Mesodermal cell (in vitro differentiated cells): ENCODE results near the gene GALNT17.
A peak's percentile ranks its signal among the peaks of the same experiment; 100 is the strongest.

Experiments
- H3K27ac ChIP-seq: 2 replicates; pipeline ENCODE4 v1.7.0; 2013; ENCODE audit warnings: mild to moderate bottlenecking, low read depth, low read length, moderate library complexity; ENCODE audit not compliant: severe bottlenecking
- H3K36me3 ChIP-seq: 2 replicates; pipeline ENCODE4 v1.7.1; 2013; ENCODE audit warnings: mild to moderate bottlenecking, low read length, moderate library complexity; ENCODE audit not compliant: control insufficient read depth, insufficient read depth
- H3K4me1 ChIP-seq: one replicate; pipeline ENCODE4 v1.7.1; 2013; ENCODE audit warnings: mild to moderate bottlenecking, low read length; ENCODE audit not compliant: insufficient read depth, control insufficient read depth, poor library complexity, severe bottlenecking
- H3K4me3 ChIP-seq: 2 replicates; pipeline ENCODE4 v1.7.0; 2013; ENCODE audit warnings: low read length, control low read depth, mild to moderate bottlenecking; ENCODE audit not compliant: insufficient read depth, poor library complexity, severe bottlenecking; ENCODE audit errors: extremely low read depth
- H3K9me3 ChIP-seq: 2 replicates; pipeline ENCODE4 v1.7.1; 2013; ENCODE audit warnings: mild to moderate bottlenecking, low read length, moderate library complexity; ENCODE audit not compliant: control insufficient read depth
- WGBS, 2 experiments: methylation state at CpG; one replicate each; pipeline ENCODE4 v1.1.5; 2013; ENCODE audit warnings: missing lambda C conversion rate in 2 of 2; ENCODE audit not compliant: insufficient coverage in 2 of 2; 5-methylcytosine and 5-hydroxymethylcytosine counted together

The GALNT17 gene

DNA sequence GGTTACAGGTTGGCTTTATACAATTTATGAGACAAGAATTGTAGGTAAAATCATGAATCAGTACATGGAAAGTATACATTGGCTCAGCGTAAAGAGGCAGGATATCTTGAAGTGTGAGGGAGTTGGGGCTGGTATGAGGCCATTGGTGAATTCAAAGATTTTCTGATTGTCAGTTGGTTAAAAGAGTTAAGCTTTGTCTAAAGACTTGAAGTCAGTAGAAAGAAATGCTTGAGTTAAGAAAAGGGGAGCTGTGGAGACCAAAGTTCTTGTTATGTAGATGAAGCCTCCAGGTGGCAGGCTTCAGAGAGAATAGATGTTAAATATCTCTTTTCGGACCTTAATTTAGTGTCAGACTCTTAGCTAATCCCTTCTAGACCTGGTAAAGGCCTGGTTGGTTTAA, 341.0 kb downstream of the GALNT17 start:
- H3K36me3 ChIP-seq: no peaks in the 10 kb centered on the region
- H3K27ac ChIP-seq: no peak overlapping the region
- no peak overlapping the region for H3K4me3 ChIP-seq
- H3K4me1 ChIP-seq: no peaks in the 10 kb centered on the region
- peaks cover 9% of the 10 kb centered on the region for H3K9me3 ChIP-seq
- WGBS, 2 experiments: 72 to 82% methylated on average over 1 to 2 of the region's 2 CpGs

DNA sequence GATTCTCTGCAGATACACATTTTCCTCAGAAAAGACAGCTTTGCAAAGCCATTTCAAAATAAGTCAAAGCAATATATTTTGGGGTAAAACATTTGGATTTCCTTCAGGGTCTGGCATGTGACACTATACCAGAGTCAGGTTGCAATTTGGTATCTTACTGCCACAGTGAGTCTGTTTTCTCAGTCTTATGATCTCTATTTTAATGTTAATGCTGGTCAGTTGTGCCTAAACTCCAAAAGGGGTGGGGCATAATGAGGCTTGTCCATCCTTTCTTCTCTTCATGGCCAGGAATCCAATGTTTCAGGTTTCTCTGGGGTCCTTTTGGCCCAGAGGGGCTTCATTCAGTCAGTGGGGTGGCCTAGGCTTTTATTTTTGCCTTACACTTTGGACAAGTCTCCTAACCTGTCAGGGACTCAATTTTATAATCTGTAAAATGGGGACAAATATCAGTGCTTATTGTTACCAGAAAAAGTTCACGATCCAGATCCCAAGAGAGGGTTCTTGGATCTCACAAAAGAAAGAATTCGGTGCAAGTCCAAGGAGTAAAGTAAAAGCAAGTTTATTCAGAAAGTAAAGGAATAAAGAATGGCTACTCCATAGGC, 341.5 kb downstream of the GALNT17 start:
- H3K4me1 ChIP-seq: no peaks in the 10 kb centered on the region
- 78 to 79% methylated on average over 2 of the region's 2 CpGs for WGBS, 2 experiments
- no peak overlapping the region for H3K27ac ChIP-seq
- no peaks in the 10 kb centered on the region for H3K36me3 ChIP-seq
- H3K4me3 ChIP-seq: no peak overlapping the region
- H3K9me3 ChIP-seq: peaks cover 9% of the 10 kb centered on the region

DNA sequence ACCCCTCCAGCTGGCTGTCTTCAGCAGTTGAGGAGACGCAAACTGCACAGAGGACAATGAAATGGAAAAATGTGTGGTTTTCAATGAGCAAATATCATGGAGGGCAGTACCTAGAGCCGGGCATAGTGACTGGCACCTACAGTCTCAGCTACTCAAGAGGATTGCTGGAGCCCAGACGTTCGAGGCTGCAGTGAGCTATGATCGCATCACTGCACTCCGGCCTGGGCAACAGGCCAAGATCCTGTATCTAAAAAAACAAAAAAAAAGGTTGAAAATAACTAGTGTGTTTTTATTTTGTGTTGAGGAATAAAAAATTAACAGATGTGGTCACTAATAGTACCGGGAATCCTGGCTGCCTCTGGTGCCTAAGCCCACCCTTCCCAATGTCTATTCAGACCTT, 345.5 kb downstream of the GALNT17 start:
- Histone ChIP-seq H3K4me3 (no peak overlapping the region), H3K9me3 (peaks cover 9% of the 10 kb centered on the region), H3K4me1 (no peaks in the 10 kb centered on the region), H3K27ac (no peak overlapping the region), H3K36me3 (no peaks in the 10 kb centered on the region)
- 93 to 100% methylated on average over 7 of the region's 7 CpGs for WGBS, 2 experiments

DNA sequence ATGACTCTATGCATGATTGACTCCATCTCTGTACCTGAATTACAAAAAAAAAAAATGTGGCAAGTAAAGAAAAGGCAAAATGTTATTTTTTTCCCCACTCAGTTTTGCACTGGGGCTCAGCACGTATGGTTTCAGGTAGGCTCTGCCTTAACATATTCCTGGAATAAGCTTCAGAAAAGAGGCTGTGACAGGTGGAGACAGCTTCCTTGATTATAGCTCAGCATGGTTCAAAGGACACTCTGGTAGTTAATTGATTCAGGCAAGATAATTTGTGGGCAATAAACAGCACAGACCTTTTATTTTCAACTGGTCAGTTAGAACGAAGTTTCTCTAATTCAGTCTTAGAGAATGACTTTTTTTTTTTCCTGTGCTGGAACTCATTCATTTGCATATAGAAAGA, 347.3 kb downstream of the GALNT17 start:
- H3K4me1 ChIP-seq: no peaks in the 10 kb centered on the region
- H3K27ac ChIP-seq: no peak overlapping the region
- no peak overlapping the region for H3K4me3 ChIP-seq
- H3K36me3 ChIP-seq: no peaks in the 10 kb centered on the region
- 67 to 75% methylated on average over 1 of the region's 2 CpGs for WGBS, 2 experiments
- H3K9me3 ChIP-seq: peaks cover 5% of the 10 kb centered on the region

DNA sequence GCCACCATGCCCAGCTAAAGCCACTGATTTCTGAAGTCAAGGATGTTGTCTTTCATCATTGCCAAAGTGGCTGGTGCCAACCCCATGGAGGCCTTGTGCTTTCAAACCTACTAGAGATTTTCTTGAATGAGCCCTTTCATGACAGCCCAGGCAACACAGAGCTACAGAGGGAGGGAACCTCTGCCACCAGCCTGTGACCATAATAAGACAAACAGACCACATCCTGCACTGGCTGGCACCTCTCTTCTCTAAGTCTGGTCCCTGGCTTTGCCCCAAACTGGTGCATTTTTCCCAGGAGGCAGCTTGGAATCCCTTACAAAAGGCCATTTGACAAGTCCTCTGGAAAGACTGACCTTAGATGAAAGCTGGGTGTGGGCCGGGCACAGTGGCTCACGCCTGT, 348.8 kb downstream of the GALNT17 start:
- Histone ChIP-seq H3K36me3 (no peaks in the 10 kb centered on the region), H3K9me3 (no peaks in the 10 kb centered on the region), H3K4me1 (no peaks in the 10 kb centered on the region), H3K27ac (no peak overlapping the region), H3K4me3 (no peak overlapping the region)
- 93 to 100% methylated on average over 2 of the region's 2 CpGs for WGBS, 2 experiments

DNA sequence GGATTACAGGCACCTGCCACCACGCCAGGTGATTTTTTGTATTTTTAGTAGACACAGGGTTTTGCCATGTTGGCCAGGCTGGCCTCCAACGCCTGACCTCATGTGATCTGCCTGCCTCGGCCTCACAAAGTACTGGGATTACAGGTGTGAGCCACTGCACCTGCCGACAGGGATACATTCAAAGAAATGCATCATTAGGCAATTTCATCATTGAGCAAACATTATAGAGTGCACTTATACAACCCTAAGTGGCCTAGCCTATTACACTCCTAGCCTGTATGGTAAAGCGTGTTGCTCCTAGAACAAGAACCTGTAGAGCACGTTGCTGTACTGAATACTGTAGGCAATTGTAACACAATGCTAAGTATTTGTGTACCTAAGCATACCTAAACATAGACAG, 350.3 kb downstream of the GALNT17 start:
- H3K27ac ChIP-seq: no peak overlapping the region
- H3K36me3 ChIP-seq: no peaks in the 10 kb centered on the region
- no peaks in the 10 kb centered on the region for H3K9me3 ChIP-seq
- peaks cover 4% of the 10 kb centered on the region for H3K4me1 ChIP-seq
- no peak overlapping the region for H3K4me3 ChIP-seq
- WGBS, 2 experiments: 87 to 96% methylated on average over 4 of the region's 6 CpGs

DNA sequence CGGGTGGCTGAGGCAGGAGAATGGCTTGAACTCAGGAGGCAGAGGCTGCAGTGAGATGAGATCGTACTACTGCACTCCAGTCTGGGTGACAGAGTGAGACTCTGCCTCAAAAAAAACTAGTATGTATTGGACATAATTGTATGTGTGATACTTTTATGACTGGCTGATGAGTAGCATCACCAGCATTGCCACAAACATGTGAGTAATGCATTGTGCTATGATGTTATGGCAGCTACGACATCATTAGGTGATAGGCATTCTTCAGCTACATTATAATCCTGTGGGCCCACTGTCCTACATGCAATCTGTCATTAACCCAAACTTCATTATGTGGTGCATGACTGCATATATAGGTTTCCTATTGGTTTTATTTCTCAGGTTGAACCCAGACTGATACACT, 352.4 kb downstream of the GALNT17 start:
- H3K4me1 ChIP-seq: peaks cover 4% of the 10 kb centered on the region
- no peak overlapping the region for H3K27ac ChIP-seq
- H3K4me3 ChIP-seq: no peak overlapping the region
- H3K36me3 ChIP-seq: no peaks in the 10 kb centered on the region
- 88 to 96% methylated on average over 2 of the region's 3 CpGs for WGBS, 2 experiments
- no peaks in the 10 kb centered on the region for H3K9me3 ChIP-seq

DNA sequence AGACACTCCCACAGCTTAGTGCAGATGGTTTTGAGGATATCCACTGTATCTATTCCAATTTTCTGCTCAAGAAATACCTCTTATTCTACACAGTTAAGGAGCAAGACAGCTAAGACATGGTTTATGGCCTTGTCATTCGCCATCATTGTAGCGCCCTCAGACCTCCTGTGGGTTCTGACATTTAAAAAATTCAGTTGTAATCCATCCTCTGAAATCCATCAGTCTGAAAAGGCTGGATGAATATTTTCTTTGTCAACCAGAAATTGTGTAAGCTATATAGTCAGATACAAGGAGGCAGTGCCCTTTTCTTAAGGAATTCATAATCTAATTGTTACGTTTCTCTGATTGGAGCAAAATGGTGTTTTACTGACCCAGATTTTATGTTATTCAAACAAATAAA, 353.6 kb downstream of the GALNT17 start:
- no peaks in the 10 kb centered on the region for H3K36me3 ChIP-seq
- 80 to 100% methylated on average over 1 to 2 of the region's 3 CpGs for WGBS, 2 experiments
- no peaks in the 10 kb centered on the region for H3K9me3 ChIP-seq
- H3K4me1 ChIP-seq: peaks cover 4% of the 10 kb centered on the region
- no peak overlapping the region for H3K27ac ChIP-seq
- H3K4me3 ChIP-seq: no peak overlapping the region

DNA sequence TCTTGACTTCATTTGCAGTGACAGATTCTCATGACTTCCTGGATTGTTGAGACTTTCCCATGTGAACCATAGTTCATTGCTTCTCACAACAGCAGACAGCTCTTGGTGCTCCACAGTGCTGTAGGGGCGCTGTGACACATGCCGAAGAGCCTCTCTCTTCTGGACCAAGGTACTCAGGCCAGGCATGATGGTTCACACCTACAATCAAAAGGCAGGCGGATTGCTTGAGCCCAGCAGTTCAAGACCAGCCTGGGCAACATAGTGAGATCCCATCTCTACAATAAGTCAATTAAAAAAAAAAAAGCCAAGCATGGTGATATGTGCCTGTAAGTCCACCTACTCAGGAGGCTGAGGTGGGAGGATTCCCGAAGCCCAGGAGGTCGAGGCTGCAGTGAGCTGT, 354.5 kb downstream of the GALNT17 start:
- Histone ChIP-seq H3K4me1 (peaks cover 4% of the 10 kb centered on the region), H3K4me3 (no peak overlapping the region), H3K27ac (no peak overlapping the region), H3K36me3 (no peaks in the 10 kb centered on the region), H3K9me3 (no peaks in the 10 kb centered on the region)
- WGBS, 2 experiments: 90 to 92% methylated on average over 4 to 5 of the region's 5 CpGs

DNA sequence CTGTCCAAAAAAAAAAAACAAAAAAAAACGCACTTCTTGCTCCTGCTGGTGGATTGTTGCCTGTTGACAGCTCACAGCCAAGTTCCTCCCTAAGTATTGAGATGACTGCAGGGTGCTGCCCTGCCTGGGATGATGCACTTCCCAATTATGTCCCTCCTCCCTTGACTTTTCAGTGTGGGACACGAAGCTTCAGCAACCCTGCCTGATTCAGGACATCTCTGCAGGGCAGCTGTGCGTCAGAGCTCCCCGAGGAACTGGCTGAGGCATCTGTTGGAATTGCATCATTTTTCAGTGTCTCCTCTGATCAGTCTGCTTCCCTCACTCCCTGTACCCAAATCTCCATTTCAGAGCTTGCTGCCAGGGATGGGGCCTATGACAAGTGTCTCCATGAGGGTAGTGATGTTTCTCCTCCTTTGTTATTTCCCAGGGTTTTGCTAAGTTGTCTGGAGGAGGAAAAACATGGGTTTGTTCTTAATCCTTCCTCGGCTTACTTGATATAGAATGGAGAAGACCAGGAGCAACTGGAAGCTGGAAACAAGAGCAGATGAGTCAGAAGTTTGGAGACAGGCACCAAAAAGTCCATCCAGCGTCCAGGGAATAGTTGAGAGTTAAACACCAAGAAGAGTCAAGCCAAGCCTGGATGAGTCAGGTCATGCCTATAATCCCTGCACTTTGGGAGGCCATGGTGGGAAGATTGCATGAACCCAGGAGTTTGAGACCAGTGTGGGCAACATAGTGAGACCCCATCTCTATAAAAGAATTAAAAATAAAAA, 355.1 kb downstream of the GALNT17 start:
- H3K36me3 ChIP-seq: no peaks in the 10 kb centered on the region
- no peak overlapping the region for H3K4me3 ChIP-seq
- H3K27ac ChIP-seq: peak overlapping the region; percentile 57
- WGBS, 2 experiments: 83 to 84% methylated on average over 5 to 6 of the region's 6 CpGs
- H3K4me1 ChIP-seq: peaks cover 4% of the 10 kb centered on the region
- no peaks in the 10 kb centered on the region for H3K9me3 ChIP-seq

DNA sequence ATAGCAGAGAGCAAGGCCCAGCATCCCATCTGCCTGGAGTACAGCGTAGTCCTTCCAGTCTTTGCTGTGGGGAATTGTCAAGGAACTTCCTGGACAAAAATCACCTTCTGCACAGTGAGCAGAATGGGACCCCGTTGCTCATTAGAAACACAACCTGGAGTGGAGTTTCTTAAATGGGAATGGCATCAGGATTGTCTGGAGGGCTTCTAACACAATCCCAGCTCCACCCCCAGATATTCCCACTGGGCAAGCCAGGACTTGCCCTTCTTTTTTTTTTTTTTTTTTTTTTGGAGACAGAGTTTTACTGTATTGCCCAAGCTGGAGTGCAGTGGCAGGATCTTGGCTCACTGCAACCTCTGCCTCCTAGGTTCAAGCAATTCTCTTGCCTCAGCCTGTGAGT, 356.4 kb downstream of the GALNT17 start:
- Histone ChIP-seq H3K9me3 (no peaks in the 10 kb centered on the region), H3K4me3 (no peak overlapping the region), H3K27ac (no peak overlapping the region), H3K36me3 (no peaks in the 10 kb centered on the region), H3K4me1 (peaks cover 4% of the 10 kb centered on the region)
- WGBS, 2 experiments: 83 to 100% methylated on average over 1 of the region's 2 CpGs
